Articular chondrocyte of knee joint (primary cell): ENCODE results near the gene SLC16A9. TPM values are rescaled to one million over a fixed set of nuclear protein-coding genes. Genes with fewer than 3 reads are reported as not detected.

Experiments
- total RNA-seq: library from RNA; depleted of rRNA; stranded (reverse); fragments of >200 nt; gene quantifications from 2 replicates; pipeline ENCODE4 v1.2.3, GENCODE V29; 2012

Gene SLC16A9, protein sequence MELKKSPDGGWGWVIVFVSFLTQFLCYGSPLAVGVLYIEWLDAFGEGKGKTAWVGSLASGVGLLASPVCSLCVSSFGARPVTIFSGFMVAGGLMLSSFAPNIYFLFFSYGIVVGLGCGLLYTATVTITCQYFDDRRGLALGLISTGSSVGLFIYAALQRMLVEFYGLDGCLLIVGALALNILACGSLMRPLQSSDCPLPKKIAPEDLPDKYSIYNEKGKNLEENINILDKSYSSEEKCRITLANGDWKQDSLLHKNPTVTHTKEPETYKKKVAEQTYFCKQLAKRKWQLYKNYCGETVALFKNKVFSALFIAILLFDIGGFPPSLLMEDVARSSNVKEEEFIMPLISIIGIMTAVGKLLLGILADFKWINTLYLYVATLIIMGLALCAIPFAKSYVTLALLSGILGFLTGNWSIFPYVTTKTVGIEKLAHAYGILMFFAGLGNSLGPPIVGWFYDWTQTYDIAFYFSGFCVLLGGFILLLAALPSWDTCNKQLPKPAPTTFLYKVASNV
- total RNA-seq = 2.1 and 4.1 TPM in 2 replicates

DNA sequence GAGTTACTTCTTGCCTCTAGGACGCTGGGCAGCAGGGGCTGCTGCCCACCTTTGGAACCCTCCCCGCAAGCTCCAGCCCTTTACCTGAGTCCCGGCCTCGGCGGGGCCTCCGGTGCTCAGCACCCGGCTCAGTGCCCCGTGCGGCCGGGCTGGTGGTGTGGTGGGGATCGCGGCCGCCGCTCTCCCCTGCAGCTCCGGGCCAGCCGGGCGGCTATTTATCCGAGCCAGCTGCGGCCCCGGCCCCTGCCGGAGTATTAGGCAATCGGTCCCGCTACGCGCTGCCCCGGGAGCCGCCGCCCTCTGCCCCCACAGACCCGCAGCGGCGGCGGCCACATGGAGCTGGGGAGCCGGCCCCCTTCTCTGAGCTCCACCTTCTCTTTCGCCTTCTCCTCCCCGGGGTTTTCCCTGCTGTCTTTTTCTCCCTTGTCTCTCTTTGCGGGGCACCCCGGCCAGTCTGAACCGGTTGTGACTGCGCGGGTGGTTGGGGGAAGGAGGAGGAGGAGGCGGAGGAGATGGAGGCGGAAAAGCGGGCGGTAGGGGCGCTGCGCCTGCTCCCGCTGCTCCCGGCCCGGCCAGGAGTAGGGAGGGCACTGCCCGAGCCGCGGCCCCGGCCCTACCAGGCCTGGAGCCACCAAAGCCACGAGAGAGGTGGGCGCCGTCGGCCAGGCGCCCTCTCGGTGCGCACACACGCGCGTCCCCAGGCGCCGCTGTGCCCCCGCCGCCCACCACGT is at the start of gene SLC16A9:
TSS of gene SLC16A9 (minus strand) at position 456 of the 731 bp plus-strand sequence. CDS start 25,559 bp downstream, outside the sequence.

DNA sequence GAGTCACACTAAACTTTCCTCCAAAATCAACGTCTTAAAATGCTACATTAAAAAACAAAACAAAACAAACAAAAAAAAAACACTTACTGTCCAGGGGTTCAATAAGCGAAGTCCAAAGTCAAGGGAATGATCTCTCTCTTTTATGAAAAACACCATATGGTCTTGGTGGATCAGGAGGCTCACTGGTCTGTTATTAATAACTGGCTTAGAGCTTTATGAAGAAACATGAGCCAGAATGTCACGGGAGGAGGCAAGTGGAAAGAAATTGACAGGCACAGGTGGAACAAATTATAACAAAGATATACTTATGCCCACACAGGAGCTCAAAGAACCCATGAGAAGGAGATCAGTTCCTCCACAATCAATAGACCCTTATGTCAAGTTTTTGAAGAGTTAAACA is 43.6 kb upstream of the SLC16A9 start, which contains the start of gene MRLN:
TSS of gene MRLN (minus strand) at position 189 of the 400 bp plus-strand sequence.

Other genes starting within 250 kb of the SLC16A9 start
- gene MRLN, start 43.6 kb upstream of the SLC16A9 start, total RNA-seq = not detected in 2 replicates
- gene CCDC6, start 196.7 kb upstream of the SLC16A9 start, total RNA-seq = 64.9 and 71.2 TPM in 2 replicates